WTC11 (cell line): ENCODE measurements around the gene COL13A1. TPM values are rescaled to one million over a fixed set of nuclear protein-coding genes. Genes with fewer than 3 reads are reported as not detected.

ENCODE experiments used
- ATAC-seq: fragments of 200-7000 bp; cut with Tn5 transposase; 2 replicates; pipeline ENCODE4 v1.10.0; 2021; ENCODE audit warnings: mild to moderate bottlenecking, moderate library complexity
- CTCF ChIA-PET: fragments of 300-600 bp; sonication (Branson Sonifier 250); formaldehyde crosslinking; loops from one replicate; lab custom pipeline; 2021; ENCODE audit warnings: antibody characterized with exemption; lab: Charles Lee
- POLR2A ChIA-PET: fragments of 350-600 bp; sonication (Branson Sonifier 250); formaldehyde crosslinking; loops from one replicate; lab custom pipeline; 2021; ENCODE audit warnings: antibody characterized with exemption; lab: Charles Lee
- DNase-seq: peaks from one replicate; pipeline ENCODE4 v3.0.0; 2021; ENCODE audit warnings: low spot score
- H3K27ac Mint-ChIP-seq: 2 replicates; pipeline ENCODE4 v1.8.0; 2021; ENCODE audit warnings: mixed read lengths
- H3K27me3 Mint-ChIP-seq: 2 replicates; pipeline ENCODE4 v1.8.0; 2021; ENCODE audit warnings: low read depth, mild to moderate bottlenecking, moderate library complexity, mixed read lengths
- H3K36me3 Mint-ChIP-seq: 2 replicates; pipeline ENCODE4 v1.8.0; 2021; ENCODE audit warnings: mixed read lengths
- H3K4me1 Mint-ChIP-seq: 2 replicates; pipeline ENCODE4 v1.8.0; 2022; ENCODE audit warnings: mixed read lengths
- H3K4me3 Mint-ChIP-seq: 2 replicates; pipeline ENCODE4 v1.8.0; 2021; ENCODE audit warnings: mild to moderate bottlenecking, moderate library complexity, mixed read lengths
- H3K9me3 Mint-ChIP-seq: 2 replicates; pipeline ENCODE4 v1.8.0; 2021; ENCODE audit warnings: mixed read lengths
- AFF4 ChIP-seq: sonication (generic); formaldehyde crosslinking; IDR thresholded peaks from 2 replicates; pipeline ENCODE4 v1.8.1; 2023; ENCODE audit warnings: mild to moderate bottlenecking, missing genetic modification reagents, borderline replicate concordance
- E2F4 ChIP-seq: sonication (generic); formaldehyde crosslinking; IDR thresholded peaks from 2 replicates; pipeline ENCODE4 v1.8.1; 2022; ENCODE audit warnings: low read depth, mild to moderate bottlenecking, moderate library complexity, missing genetic modification reagents, borderline replicate concordance
- ESRRA ChIP-seq: sonication (generic); formaldehyde crosslinking; IDR thresholded peaks from 2 replicates; pipeline ENCODE4 v1.8.1; 2022; ENCODE audit warnings: mild to moderate bottlenecking, missing genetic modification reagents, borderline replicate concordance
- FOXJ3 ChIP-seq: sonication (generic); formaldehyde crosslinking; IDR thresholded peaks from 2 replicates; pipeline ENCODE4 v1.9.0; 2021; ENCODE audit warnings: missing genetic modification reagents, mild to moderate bottlenecking, borderline replicate concordance
- FOXK1 ChIP-seq: sonication (generic); formaldehyde crosslinking; IDR thresholded peaks from 2 replicates; pipeline ENCODE4 v1.8.0; 2022; ENCODE audit warnings: mild to moderate bottlenecking, moderate library complexity, missing genetic modification reagents
- FOXP1 ChIP-seq: sonication (generic); formaldehyde crosslinking; IDR thresholded peaks from 2 replicates; pipeline ENCODE4 v1.8.0; 2022; ENCODE audit warnings: missing genetic modification reagents, mild to moderate bottlenecking, moderate library complexity, borderline replicate concordance
- GRHL2 ChIP-seq: fragments of 250-450 bp; sonication (Bioruptor Pico); IDR thresholded peaks from 2 replicates; pipeline ENCODE4 v1.8.0; 2022; ENCODE audit warnings: mild to moderate bottlenecking, moderate library complexity; ENCODE audit not compliant: insufficient replicate concordance, severe bottlenecking
- IRF2 ChIP-seq: sonication (generic); formaldehyde crosslinking; IDR thresholded peaks from 2 replicates; pipeline ENCODE4 v1.8.0; 2022; ENCODE audit warnings: low read depth, missing genetic modification reagents, borderline replicate concordance
- JUN ChIP-seq: sonication (generic); formaldehyde crosslinking; IDR thresholded peaks from 2 replicates; pipeline ENCODE4 v1.8.0; 2023; ENCODE audit warnings: mild to moderate bottlenecking, missing genetic modification reagents
- MAX ChIP-seq: sonication (generic); formaldehyde crosslinking; IDR thresholded peaks from 2 replicates; pipeline ENCODE4 v1.8.0; 2022; ENCODE audit warnings: mild to moderate bottlenecking, missing genetic modification reagents
- MXD4 ChIP-seq: fragments of 250-450 bp; sonication (Bioruptor Pico); IDR thresholded peaks from 2 replicates; pipeline ENCODE4 v1.8.0; 2021; ENCODE audit warnings: mild to moderate bottlenecking, moderate library complexity, borderline replicate concordance
- OVOL2 ChIP-seq: fragments of 250-450 bp; sonication (Bioruptor Pico); IDR thresholded peaks from 2 replicates; pipeline ENCODE4 v1.9.0; 2021; ENCODE audit warnings: mild to moderate bottlenecking, borderline replicate concordance
- SMAD3 ChIP-seq: sonication (generic); formaldehyde crosslinking; IDR thresholded peaks from 2 replicates; pipeline ENCODE4 v1.8.0; 2022; ENCODE audit warnings: missing genetic modification reagents, mild to moderate bottlenecking, borderline replicate concordance
- TCF7 ChIP-seq: sonication (generic); formaldehyde crosslinking; IDR thresholded peaks from 2 replicates; pipeline ENCODE4 v1.8.0; 2022; ENCODE audit warnings: mild to moderate bottlenecking, low read depth, missing genetic modification reagents, moderate library complexity
- TEAD1 ChIP-seq: sonication (generic); formaldehyde crosslinking; IDR thresholded peaks from 2 replicates; pipeline ENCODE4 v1.8.0; 2022; ENCODE audit warnings: mild to moderate bottlenecking, missing genetic modification reagents
- TEAD4 ChIP-seq: sonication (generic); formaldehyde crosslinking; IDR thresholded peaks from 2 replicates; pipeline ENCODE4 v1.8.0; 2022; ENCODE audit warnings: mild to moderate bottlenecking, missing genetic modification reagents
- ZMAT4 ChIP-seq: fragments of 250-450 bp; sonication (Bioruptor Pico); IDR thresholded peaks from 2 replicates; pipeline ENCODE4 v1.9.0; 2021; ENCODE audit warnings: mild to moderate bottlenecking
- ZNF219 ChIP-seq: sonication (generic); formaldehyde crosslinking; IDR thresholded peaks from 2 replicates; pipeline ENCODE4 v1.8.0; 2023; ENCODE audit warnings: missing genetic modification reagents, mild to moderate bottlenecking, borderline replicate concordance
- ZNF263 ChIP-seq: sonication (generic); formaldehyde crosslinking; IDR thresholded peaks from 2 replicates; pipeline ENCODE4 v1.8.1; 2022; ENCODE audit warnings: low read depth, mild to moderate bottlenecking, moderate library complexity, missing genetic modification reagents
- ZNF317 ChIP-seq: sonication (generic); formaldehyde crosslinking; IDR thresholded peaks from 2 replicates; pipeline ENCODE4 v1.8.1; 2023; ENCODE audit warnings: low read depth, mild to moderate bottlenecking, moderate library complexity, missing genetic modification reagents, borderline replicate concordance
- ZNF416 ChIP-seq: fragments of 250-450 bp; sonication (Bioruptor Pico); IDR thresholded peaks from 2 replicates; pipeline ENCODE4 v1.9.0; 2021; ENCODE audit warnings: mild to moderate bottlenecking, inconsistent platforms
- total RNA-seq: library from RNA; stranded (reverse); gene quantifications from 3 replicates; pipeline ENCODE4 v1.2.3, GENCODE V29; 2021
- TF ChIP-seq, protein P1 (sequence below): sonication (generic); formaldehyde crosslinking; conservative IDR thresholded peaks from 2 replicates; pipeline ENCODE4 v1.8.1; 2022; ENCODE audit warnings: mild to moderate bottlenecking, missing genetic modification reagents

The COL13A1 gene
- total RNA-seq, 1 experiment from 2014 or later: 7.1 TPM

DNA sequence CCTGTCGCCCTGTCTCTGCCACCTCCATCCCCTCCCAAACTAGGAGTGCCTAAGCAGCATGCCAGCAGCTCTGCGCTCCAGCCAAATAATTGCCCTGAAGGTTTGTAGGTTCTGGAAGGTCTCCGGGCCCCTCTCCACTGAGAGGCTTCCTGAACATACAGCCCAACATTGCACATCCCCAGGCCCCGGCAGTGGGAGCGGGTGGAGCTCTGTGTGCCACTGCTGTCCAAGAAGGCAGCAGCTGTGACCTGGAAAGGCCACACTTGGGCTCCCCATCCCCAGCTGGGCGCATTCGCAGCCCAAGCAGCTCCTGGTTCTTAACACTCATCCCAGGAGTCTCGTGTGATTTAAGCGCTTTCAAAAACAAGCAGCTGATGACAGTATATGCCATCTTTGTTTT is 95.7 kb downstream of the COL13A1 start:
- no peaks in the 10 kb centered on the region for H3K9me3 Mint-ChIP-seq
- POLR2A ChIA-PET: no interaction called here
- ATAC-seq: no peak
- H3K4me3 Mint-ChIP-seq: no peak overlapping the region
- no peak overlapping the region for H3K27ac Mint-ChIP-seq
- peaks cover 3% of the 10 kb centered on the region; the same call in 1 of the 2 replicates for H3K27me3 Mint-ChIP-seq
- no peak for DNase-seq
- TF ChIP-seq MXD4 (CRISPR knock-in tag) (no peak), JUN (CRISPR knock-in tag) (no peak), IRF2 (no peak), SMAD3 (no peak), E2F4 (CRISPR knock-in tag) (no peak)
- TF ChIP-seq, protein P1, sequence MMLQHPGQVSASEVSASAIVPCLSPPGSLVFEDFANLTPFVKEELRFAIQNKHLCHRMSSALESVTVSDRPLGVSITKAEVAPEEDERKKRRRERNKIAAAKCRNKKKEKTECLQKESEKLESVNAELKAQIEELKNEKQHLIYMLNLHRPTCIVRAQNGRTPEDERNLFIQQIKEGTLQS: no peak
- TF ChIP-seq, all 79 proteins: peak for 0
- H3K4me1 Mint-ChIP-seq: peaks cover 39% of the 10 kb centered on the region
- H3K36me3 Mint-ChIP-seq: no peaks in the 10 kb centered on the region
- CTCF ChIA-PET: interaction anchor here (0.9 to 2.8 kb wide), 5 partner anchors 17 to 111 kb away, joined by 3 to 24 read pairs (median 8); no protein-coding TSS in a partner anchor

DNA sequence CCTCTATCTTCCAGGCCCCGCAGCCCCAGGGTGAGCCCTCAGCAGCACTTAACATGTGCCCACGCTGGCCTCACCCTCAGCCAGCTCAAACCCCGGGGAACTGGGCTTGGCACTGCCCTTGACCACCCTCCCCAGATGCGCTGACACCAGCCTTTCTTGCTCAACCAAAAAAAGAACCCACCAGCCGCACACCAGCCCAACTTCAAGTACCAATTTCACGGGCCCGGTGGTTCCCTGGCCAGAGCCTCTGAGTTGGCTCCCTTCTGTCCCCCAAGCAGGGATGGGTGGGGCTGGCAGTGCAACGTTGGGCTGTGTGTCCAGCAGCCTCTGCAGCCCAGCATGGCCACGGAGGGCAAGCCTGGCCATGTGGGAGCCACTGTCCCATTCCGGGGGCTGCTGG is 96.3 kb downstream of the COL13A1 start:
- Mint-ChIP-seq H3K9me3 (no peaks in the 10 kb centered on the region), H3K4me3 (no peak overlapping the region), H3K4me1 (peaks cover 43% of the 10 kb centered on the region), H3K27me3 (peaks cover 3% of the 10 kb centered on the region; the same call in 1 of the 2 replicates), H3K36me3 (no peaks in the 10 kb centered on the region), H3K27ac (no peak overlapping the region)
- POLR2A ChIA-PET: no interaction called here
- DNase-seq: no peak
- CTCF ChIA-PET: interaction anchor here (0.9 to 2.8 kb wide), 4 partner anchors 16 to 112 kb away, joined by 3 to 24 read pairs (median 6); no protein-coding TSS in a partner anchor
- TF ChIP-seq MAX (CRISPR knock-in tag): no peak
- 0 out of 2 replicates have a peak, but pooled peaks have one; percentile 21 for TF ChIP-seq FOXP1
- TF ChIP-seq, protein P1: no peak
- ATAC-seq: no peak

DNA sequence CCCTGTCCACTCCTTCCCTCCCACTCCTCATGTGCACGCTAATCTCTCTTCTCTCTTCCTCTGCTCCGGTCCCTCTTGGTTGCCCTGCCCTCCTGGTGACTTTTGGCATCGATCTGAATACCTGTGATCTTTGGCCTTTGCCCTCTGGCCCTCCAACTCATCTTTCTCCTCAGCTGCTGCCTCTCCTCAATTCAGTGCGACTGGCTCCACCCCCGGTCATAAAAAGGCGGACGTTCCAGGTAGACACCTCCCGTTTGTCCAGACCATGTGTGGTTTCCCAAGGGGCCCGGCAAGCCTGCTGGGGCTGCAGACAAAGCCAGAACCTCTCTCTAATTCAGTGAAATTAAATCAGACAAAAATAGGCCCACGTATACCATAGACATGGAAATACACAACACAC is 96.8 kb downstream of the COL13A1 start:
- Mint-ChIP-seq H3K9me3 (no peaks in the 10 kb centered on the region), H3K4me1 (peaks cover 43% of the 10 kb centered on the region), H3K27me3 (peaks cover 3% of the 10 kb centered on the region; the same call in 1 of the 2 replicates), H3K36me3 (no peaks in the 10 kb centered on the region), H3K27ac (no peak overlapping the region; the same call in 1 of the 2 replicates), H3K4me3 (no peak overlapping the region)
- no peak for TF ChIP-seq IRF2
- TF ChIP-seq GRHL2 (CRISPR knock-in tag): no peak
- TF ChIP-seq FOXJ3 (CRISPR knock-in tag): no peak
- no peak for TF ChIP-seq TEAD4
- no peak for TF ChIP-seq FOXK1 (CRISPR knock-in tag)
- no peak for TF ChIP-seq ZMAT4
- TF ChIP-seq OVOL2 (CRISPR knock-in tag): no peak
- TF ChIP-seq ZNF317 (CRISPR knock-in tag): no peak
- TF ChIP-seq MAX (CRISPR knock-in tag): no peak
- TF ChIP-seq AFF4 (CRISPR knock-in tag): no peak
- TF ChIP-seq ESRRA (CRISPR knock-in tag): no peak
- TF ChIP-seq ZNF263: no peak
- TF ChIP-seq ZNF219 (CRISPR knock-in tag): no peak
- TF ChIP-seq ZNF416: no peak
- no peak for TF ChIP-seq TCF7
- TF ChIP-seq MXD4 (CRISPR knock-in tag): no peak
- TF ChIP-seq TEAD1: no peak
- CTCF ChIA-PET: interaction anchor here (1.3 to 4.5 kb wide), 4 partner anchors 17 to 112 kb away, joined by 3 to 126 read pairs (median 6); no protein-coding TSS in a partner anchor
- no peak for ATAC-seq
- DNase-seq: no peak
- POLR2A ChIA-PET: no interaction called here
